Measurements from ENCODE around the gene ALDOB.

The ALDOB gene

DNA sequence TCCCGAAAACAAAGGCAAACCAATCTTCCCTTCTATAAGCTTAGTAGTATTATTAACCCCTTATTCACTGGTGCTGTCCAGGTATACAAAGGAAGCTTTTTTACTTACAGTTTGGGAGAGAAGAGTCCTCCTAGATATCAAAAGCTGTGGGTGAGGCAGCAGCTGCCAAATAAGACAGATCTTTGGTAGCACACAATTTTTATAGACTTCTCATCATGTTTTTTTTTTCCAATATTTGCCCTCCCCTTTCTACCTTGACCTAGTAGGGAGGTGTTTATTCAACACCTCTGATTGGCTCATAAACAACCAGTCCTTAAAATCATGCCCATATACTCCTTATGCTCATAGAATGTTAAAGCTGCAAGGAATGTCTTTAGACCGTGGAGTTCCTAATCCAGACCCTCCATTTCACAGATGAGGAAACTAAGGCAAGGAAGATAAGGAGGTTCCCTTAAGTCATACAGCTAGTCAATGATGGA is at the start of gene ALDOB:
Gene ALDOB (minus strand): TSS at position 174 of the 479 bp plus-strand sequence. CDS start 4,887 bp downstream, outside the sequence.
- no peak for DNase-seq (ENCODE audit: low read depth)

- no peak for DNase-seq (ENCODE audit: low read depth)
Measured at GRCh38 chr9:101484046-101484445, 48.5 kb upstream of the ALDOB start.

DNA sequence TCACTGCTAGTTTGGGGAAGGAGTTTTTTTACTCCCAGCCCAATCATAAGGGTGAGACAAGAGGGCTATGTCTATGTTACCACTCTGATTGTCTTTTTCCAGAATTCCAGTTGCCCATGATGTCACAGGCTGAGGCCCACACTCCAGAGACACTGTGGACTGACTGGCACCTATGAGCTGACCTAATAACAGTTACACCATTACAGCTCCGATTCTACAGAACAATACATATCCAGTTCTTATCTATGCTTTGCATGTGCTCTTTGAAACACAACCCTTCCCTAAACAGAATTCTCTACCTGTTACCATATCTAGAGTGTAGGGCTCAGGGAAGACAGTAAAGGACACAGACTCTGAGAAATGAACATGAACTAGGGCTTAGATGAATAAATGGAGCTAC is 45.7 kb upstream of the ALDOB start:
- DNase-seq (ENCODE audit: low read depth) = no peak

DNA sequence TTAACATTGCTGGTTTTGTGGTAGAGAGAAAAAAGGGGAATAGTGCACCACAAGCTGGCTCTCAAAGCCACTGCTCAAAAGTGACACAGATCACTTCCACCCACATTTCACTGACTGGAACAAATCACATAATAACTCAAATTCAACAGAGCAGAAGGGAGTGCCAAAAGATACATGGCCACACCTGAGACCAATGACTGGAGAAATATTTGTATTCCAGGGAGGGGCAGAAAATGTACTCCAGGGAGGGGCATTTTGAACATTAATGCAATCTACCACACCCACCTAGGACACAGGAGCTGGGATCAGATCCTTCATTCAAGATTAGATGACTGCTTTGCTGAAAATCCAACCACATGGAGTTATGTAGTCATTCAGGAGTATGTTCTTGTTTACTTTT is 44.8 kb upstream of the ALDOB start:
- DNase-seq (ENCODE audit: low read depth) = no peak

DNA sequence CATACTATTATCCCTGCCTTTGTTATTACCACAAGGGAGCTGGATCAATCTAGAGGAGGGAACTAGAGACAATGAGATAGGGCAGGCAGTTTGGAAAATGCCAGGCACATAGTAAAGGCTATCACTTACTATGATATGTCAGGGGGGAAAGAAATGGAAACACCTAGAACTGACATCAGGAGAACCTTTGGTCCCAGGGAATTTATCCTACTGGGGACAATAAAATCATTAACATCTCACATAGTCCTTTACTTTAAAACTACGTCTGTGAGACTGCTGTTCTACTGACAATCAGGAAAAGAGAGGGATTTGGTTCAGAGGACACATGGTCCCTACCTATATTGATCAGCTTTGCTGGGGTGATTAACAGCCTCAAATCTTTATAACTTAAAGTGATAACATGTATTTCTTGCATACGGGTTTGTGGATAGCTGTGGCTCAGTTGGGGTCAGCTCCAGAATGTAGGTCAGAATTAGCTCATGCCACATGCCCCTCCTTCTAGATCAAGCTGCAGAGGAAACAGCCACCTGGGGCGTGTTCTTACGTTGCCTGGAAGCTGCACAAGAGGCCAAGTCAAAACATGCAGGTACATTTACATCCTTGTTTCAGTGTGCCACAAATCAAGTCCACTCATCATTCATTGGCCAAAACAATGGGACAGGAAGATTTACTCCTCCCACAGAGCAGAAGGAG is 43.9 kb upstream of the ALDOB start:
- no peak for DNase-seq (ENCODE audit: low read depth)

- no peak for DNase-seq (ENCODE audit: low read depth)
Measured at GRCh38 chr9:101478906-101479305, 43.3 kb upstream of the ALDOB start.

- no peak for DNase-seq (ENCODE audit: low read depth)
Measured at GRCh38 chr9:101478444-101478843, 42.9 kb upstream of the ALDOB start.

- no peak for DNase-seq (ENCODE audit: low read depth)
Measured at GRCh38 chr9:101477736-101478135, 42.2 kb upstream of the ALDOB start.

DNA sequence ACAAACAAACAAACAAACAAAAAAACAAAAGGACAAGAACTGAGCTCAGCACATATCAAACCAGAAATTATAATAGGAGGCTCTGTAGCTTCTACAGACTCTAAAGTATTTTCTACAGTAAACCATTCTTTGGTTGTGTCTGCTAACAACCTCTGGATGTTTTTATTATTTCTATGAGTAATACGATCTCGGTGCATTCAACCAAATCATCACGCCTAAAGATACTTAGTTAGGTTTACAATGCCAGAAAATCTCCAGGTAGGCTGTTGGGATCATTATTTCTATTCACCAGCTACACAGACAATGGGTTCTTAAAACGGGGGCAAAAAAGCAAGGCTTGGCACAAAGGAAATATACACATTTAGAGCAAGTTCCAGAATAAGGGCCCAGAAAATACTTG is 41.6 kb upstream of the ALDOB start:
- DNase-seq (ENCODE audit: low read depth) = no peak

GRCh38 chr9:101476576-101477208 is 41.1 kb upstream of the ALDOB start:
- DNase-seq (ENCODE audit: low read depth) = no peak

GRCh38 chr9:101472891-101473290 is 37.3 kb upstream of the ALDOB start:
- no peak for DNase-seq (ENCODE audit: low read depth)

DNA sequence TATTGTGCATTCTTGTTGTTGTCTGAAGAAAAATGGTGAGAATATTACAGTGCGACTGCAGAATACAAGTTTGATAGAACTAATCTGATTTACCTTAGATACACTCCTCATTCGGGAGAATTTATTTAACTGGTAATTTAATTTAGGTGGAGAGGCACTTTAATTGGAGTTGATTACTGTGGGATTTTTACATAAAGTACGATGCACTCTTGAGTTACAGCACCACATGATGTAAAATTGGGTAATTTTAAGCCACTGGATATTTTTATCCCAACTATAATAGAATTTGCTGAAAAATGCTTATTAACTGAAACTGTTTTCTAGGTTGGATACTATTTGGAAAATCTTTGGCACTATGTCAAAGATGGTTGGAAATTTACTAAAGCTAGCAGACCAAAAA is 35.4 kb upstream of the ALDOB start:
- no peak for DNase-seq (ENCODE audit: low read depth)

GRCh38 chr9:101470021-101470420 is 34.4 kb upstream of the ALDOB start:
- DNase-seq (ENCODE audit: low read depth) = no peak

GRCh38 chr9:101469026-101469425 is 33.5 kb upstream of the ALDOB start:
- no peak for DNase-seq (ENCODE audit: low read depth)

DNA sequence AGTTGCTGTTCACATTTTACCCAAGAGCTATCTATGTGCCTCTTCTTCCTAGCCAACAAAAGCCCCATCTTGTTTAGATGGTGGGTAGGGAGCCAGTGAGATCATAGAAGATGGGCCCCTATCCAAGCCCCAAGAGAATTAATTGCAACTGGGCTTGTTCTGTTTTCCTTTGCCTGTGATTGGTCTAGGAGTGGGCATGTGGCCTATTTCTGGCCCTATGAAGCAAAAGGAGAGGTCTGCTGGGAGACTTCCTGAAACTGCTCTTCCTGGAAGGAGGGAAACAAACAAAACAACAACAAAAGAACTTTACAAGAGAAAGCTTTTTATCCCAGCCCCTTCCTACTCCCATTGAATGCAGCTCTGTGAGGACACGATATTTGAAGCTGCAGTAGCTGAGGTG is 32.5 kb upstream of the ALDOB start:
- DNase-seq (ENCODE audit: low read depth) = no peak

GRCh38 chr9:101467690-101468089 is 32.1 kb upstream of the ALDOB start:
- no peak for DNase-seq (ENCODE audit: low read depth)

- DNase-seq (ENCODE audit: low read depth) = no peak
Measured at GRCh38 chr9:101466863-101467262, 31.3 kb upstream of the ALDOB start.

- DNase-seq (ENCODE audit: low read depth) = no peak
Measured at GRCh38 chr9:101465326-101465915, 29.8 kb upstream of the ALDOB start.

GRCh38 chr9:101463397-101463796 is 27.8 kb upstream of the ALDOB start:
- no peak for DNase-seq (ENCODE audit: low read depth)

- DNase-seq (ENCODE audit: low read depth) = no peak
Measured at GRCh38 chr9:101462558-101462957, 27.0 kb upstream of the ALDOB start.

DNA sequence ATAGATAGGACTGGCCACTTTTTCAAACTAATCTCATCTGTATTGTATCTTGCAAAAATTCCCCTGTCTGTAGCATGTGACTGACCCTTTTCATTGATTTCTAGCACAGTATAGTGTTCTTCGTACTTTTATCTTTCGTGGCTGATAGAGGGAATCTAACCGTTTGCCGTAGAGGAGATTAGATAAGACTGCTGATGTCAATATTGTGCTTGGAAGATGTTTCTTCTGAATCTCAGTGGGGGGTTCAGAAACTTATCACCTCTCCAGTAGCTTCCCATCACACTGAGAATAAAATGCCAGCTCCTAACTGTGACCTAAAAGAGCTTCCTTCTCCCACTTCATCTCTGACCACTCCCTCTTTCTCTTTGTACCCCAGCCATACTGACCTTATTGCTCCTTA is 25.4 kb upstream of the ALDOB start:
- DNase-seq (ENCODE audit: low read depth) = no peak

DNA sequence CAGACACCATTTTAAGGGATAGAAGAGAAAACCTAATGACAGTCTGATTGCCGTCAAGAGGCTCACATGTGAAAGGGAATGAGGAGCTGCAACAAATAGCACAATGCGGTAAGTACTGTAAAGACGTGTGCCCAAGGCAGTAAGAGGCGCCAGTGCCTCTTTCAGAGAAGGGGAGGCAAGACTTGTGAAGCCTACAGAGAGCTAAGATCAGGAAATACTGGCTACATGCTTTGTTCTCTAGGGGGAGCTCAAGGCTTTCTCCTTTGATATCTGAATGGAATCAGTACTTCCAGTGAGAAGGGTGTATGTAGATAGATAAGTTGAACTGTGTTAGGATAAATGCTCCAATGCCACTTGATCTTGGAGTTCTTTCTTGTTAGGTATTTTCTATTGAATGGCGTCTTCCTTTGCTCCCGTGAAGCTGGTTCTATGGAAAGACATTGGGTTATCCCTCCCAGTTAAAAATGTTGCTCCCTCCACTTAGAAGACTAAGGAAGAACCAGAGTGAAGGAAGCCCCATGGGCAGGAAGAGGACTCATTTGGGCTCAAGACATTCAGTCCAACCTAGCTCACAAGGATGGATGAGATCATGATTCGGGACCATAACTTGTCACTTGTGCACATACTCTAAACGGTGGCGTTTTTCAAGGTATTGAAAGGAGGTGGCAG is 23.5 kb upstream of the ALDOB start:
- no peak for DNase-seq (ENCODE audit: low read depth)

DNA sequence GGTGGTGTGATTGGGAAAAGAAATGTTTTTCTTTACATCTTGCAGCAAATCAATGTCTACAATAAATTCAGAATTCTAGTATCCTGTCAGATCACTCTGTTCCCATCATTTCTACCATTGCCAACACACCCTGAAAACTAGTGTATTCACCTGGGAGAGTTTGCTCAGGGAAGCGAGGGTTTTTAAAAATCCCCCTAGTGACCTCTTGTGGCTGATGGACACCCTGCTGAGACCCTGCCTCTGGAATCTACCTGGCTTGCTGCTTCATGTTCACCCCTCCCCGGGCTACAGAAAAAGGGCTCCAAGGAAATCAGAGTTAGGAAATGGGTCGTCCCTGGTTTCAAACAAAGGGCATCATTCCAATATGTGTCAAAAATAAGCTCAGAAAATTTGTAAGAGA is 21.4 kb upstream of the ALDOB start:
- DNase-seq (ENCODE audit: low read depth) = no peak

Data from activated T-helper 1 cell treated with Interleukin-2 at 50 U/mL for 16 hours (primary cell).